Left ventricle myocardium inferior (tissue), 1 donor: ENCODE measurements around the gene ST6GALNAC3. TPM values are rescaled to one million over a fixed set of nuclear protein-coding genes. Genes with fewer than 3 reads are reported as not detected.
"Not testable (repeated sequence)": the region's sequence is repeated elsewhere in the genome, so short reads cannot be mapped to it uniquely, and the experiment has no call there.

Source experiments
- DNase-seq: peaks from one replicate; pipeline ENCODE4 v3.0.0-alpha.2; 2020
- H3K27ac ChIP-seq: fragments of 200-600 bp; replicated peaks from 2 replicates; pipeline ENCODE4 v1.8.0; 2021
- H3K27me3 ChIP-seq: fragments of 200-600 bp; 2 replicates; pipeline ENCODE4 v1.8.0; 2021; ENCODE audit warnings: low read depth
- H3K36me3 ChIP-seq: fragments of 200-600 bp; 2 replicates; pipeline ENCODE4 v1.8.0; 2021
- H3K4me1 ChIP-seq: fragments of 200-600 bp; 2 replicates; pipeline ENCODE4 v1.8.0; 2021
- H3K4me3 ChIP-seq: fragments of 200-600 bp; 2 replicates; pipeline ENCODE4 v1.8.0; 2021; ENCODE audit warnings: mild to moderate bottlenecking, moderate library complexity
- H3K9me3 ChIP-seq: fragments of 200-600 bp; replicated peaks from 2 replicates; pipeline ENCODE4 v1.8.0; 2021
- intact Hi-C: fragments of 100-400 bp; cut with micrococcal nuclease; formaldehyde crosslinking; loops from one replicate; pipeline ENCODE4 v1.11.0; 2022
- total RNA-seq: library from RNA; stranded (reverse); fragmentation: NEBNext Ultra II Directional; extraction: Animal tissue kit (Norgen Biotek cat#: 25700); gene quantifications from one replicate; pipeline ENCODE4 v1.2.1, GENCODE V29; 2021
- TF ChIP-seq, protein P1 (sequence below): fragments of 200-600 bp; IDR thresholded peaks from 2 replicates; pipeline ENCODE4 v1.8.0; 2021; ENCODE audit warnings: antibody characterized with exemption, mild to moderate bottlenecking, borderline replicate concordance
- donor health status: DM: no; HTN: yes; CAD: no; lungs with severe emphysema.

Gene ST6GALNAC3
- total RNA-seq, 1 donor from 2014 or later: 4.5 TPM

- Histone ChIP-seq H3K36me3 (no peaks in the 10 kb centered on the region), H3K27me3 (no peaks in the 10 kb centered on the region), H3K4me1 (no peaks in the 10 kb centered on the region), H3K4me3 (no peak overlapping the region), H3K9me3 (no peaks in the 10 kb centered on the region), H3K27ac (no peak overlapping the region)
- no peak for DNase-seq
- TF ChIP-seq, protein P1, sequence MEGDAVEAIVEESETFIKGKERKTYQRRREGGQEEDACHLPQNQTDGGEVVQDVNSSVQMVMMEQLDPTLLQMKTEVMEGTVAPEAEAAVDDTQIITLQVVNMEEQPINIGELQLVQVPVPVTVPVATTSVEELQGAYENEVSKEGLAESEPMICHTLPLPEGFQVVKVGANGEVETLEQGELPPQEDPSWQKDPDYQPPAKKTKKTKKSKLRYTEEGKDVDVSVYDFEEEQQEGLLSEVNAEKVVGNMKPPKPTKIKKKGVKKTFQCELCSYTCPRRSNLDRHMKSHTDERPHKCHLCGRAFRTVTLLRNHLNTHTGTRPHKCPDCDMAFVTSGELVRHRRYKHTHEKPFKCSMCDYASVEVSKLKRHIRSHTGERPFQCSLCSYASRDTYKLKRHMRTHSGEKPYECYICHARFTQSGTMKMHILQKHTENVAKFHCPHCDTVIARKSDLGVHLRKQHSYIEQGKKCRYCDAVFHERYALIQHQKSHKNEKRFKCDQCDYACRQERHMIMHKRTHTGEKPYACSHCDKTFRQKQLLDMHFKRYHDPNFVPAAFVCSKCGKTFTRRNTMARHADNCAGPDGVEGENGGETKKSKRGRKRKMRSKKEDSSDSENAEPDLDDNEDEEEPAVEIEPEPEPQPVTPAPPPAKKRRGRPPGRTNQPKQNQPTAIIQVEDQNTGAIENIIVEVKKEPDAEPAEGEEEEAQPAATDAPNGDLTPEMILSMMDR: no peak
- intact Hi-C loops: no loop called here
Observed at GRCh38 chr1:76115171-76115570, 40.6 kb downstream of the ST6GALNAC3 start.

GRCh38 chr1:76121850-76122249, 47.3 kb downstream of the ST6GALNAC3 start:
- Histone ChIP-seq H3K9me3 (no peaks in the 10 kb centered on the region), H3K4me3 (no peak overlapping the region), H3K27ac (no peak overlapping the region), H3K27me3 (no peaks in the 10 kb centered on the region), H3K36me3 (no peaks in the 10 kb centered on the region), H3K4me1 (peaks cover 18% of the 10 kb centered on the region)
- TF ChIP-seq, protein P1: no peak
- DNase-seq: no peak
- intact Hi-C loops: no loop called here

GRCh38 chr1:76122271-76122670, 47.7 kb downstream of the ST6GALNAC3 start:
- intact Hi-C loops: no loop called here
- no peak overlapping the region for H3K4me3 ChIP-seq
- H3K36me3 ChIP-seq: no peaks in the 10 kb centered on the region
- peaks cover 18% of the 10 kb centered on the region for H3K4me1 ChIP-seq
- no peaks in the 10 kb centered on the region for H3K9me3 ChIP-seq
- no peak overlapping the region for H3K27ac ChIP-seq
- DNase-seq: no peak
- TF ChIP-seq, protein P1: no peak
- H3K27me3 ChIP-seq: no peaks in the 10 kb centered on the region

DNA sequence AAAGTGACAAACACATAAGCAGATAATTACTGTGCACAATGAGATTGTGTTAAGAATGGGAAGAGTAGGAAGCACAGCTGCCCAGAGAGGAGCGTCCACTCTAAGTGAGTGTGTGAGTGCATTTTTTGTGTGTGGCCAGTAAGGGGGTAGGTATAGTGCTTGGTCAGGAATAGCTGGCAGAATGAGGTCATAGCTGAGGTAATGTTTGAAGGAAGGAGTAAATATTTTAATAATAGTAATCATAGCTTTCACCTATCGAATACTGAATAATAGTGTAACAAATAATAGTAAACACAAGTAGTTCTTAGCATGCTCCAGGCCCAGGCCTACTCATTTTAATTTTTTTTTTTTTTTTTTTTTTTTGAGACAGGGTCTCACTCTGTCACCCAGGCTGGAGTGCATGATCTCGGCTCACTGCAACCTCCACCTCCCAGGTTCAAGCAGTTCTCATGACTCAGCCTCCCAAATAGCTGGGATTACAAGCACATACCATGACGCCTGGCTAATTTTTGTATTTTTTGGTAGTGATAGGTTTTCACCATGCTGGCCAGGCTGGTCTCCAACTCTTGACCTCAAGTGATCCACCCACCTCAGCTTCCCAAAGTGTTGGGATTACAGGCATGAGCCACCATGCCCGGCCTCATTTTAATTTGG, 49.0 kb downstream of the ST6GALNAC3 start:
- H3K4me1 ChIP-seq: peaks cover 18% of the 10 kb centered on the region
- intact Hi-C loops, H3K4me3 ChIP-seq, H3K36me3 ChIP-seq, DNase-seq, H3K27me3 ChIP-seq, H3K9me3 ChIP-seq, H3K27ac ChIP-seq: not testable (repeated sequence)

- Histone ChIP-seq H3K27ac (no peak overlapping the region), H3K36me3 (no peaks in the 10 kb centered on the region), H3K4me1 (peaks cover 18% of the 10 kb centered on the region), H3K27me3 (no peaks in the 10 kb centered on the region), H3K4me3 (no peak overlapping the region), H3K9me3 (no peaks in the 10 kb centered on the region)
- intact Hi-C loops: no loop called here
- no peak for DNase-seq
- TF ChIP-seq, protein P1: no peak
Observed at GRCh38 chr1:76124196-76124595, 49.6 kb downstream of the ST6GALNAC3 start.

GRCh38 chr1:76125473-76126219, 51.1 kb downstream of the ST6GALNAC3 start:
- no peak for DNase-seq
- TF ChIP-seq, protein P1: no peak
- Histone ChIP-seq H3K27ac (no peak overlapping the region), H3K4me3 (no peak overlapping the region), H3K27me3 (no peaks in the 10 kb centered on the region), H3K36me3 (no peaks in the 10 kb centered on the region), H3K4me1 (peaks cover 16% of the 10 kb centered on the region), H3K9me3 (no peaks in the 10 kb centered on the region)
- intact Hi-C loops: no loop called here
